LNCaP clone FGC (cell line): Measurements from ENCODE around the gene YTHDF2.
"Not testable (repeated sequence)": the region's sequence is repeated elsewhere in the genome, so short reads cannot be mapped to it uniquely, and the experiment has no call there.

Experiments used
- DNase-seq: peaks from one replicate; pipeline ENCODE4 v3.0.0-alpha.2; 2011; ENCODE audit warnings: low read depth
- H3K4me3 ChIP-seq: 2 replicates; pipeline ENCODE4 v1.5.1; 2011; ENCODE audit warnings: mild to moderate bottlenecking, low read depth, low read length, control low read depth
- CTCF ChIP-seq: IDR thresholded peaks from 2 replicates; pipeline ENCODE4 v1.5.1; 2012; ENCODE audit warnings: mild to moderate bottlenecking; ENCODE audit not compliant: control insufficient read depth, insufficient read depth; ENCODE audit errors: extremely low read depth

The YTHDF2 gene

GRCh38 chr1:28790377-28791035 lies 53.8 kb downstream of the YTHDF2 start:
- no peak for DNase-seq

GRCh38 chr1:28791929-28792328 lies 55.2 kb downstream of the YTHDF2 start:
- not testable (repeated sequence) for H3K4me3 ChIP-seq, DNase-seq

More at GRCh38 chr1:28790377-28791035, 53.8 kb downstream of the YTHDF2 start:
- H3K4me3 ChIP-seq, result no peak overlapping the region
- TF ChIP-seq CTCF, result no peak

GRCh38 chr1:28792644-28793121 lies 55.9 kb downstream of the YTHDF2 start:
- TF ChIP-seq CTCF, result no peak
- H3K4me3 ChIP-seq, result no peak overlapping the region
- no peak for DNase-seq

- not testable (repeated sequence) for DNase-seq, H3K4me3 ChIP-seq
These were observed 57.8 kb downstream of the YTHDF2 start for GRCh38 chr1:28794582-28794981.

- H3K4me3 ChIP-seq, result no peak overlapping the region
- TF ChIP-seq CTCF, result no peak
- no peak for DNase-seq
These were observed 59.8 kb downstream of the YTHDF2 start for GRCh38 chr1:28796352-28797211.

GRCh38 chr1:28800324-28800723 lies 63.6 kb downstream of the YTHDF2 start:
- DNase-seq, result no peak
- no peak for TF ChIP-seq CTCF

GRCh38 chr1:28801461-28801860 lies 64.7 kb downstream of the YTHDF2 start:
- no peak for DNase-seq
- no peak overlapping the region for H3K4me3 ChIP-seq
- no peak for TF ChIP-seq CTCF

More at GRCh38 chr1:28800324-28800723, 63.6 kb downstream of the YTHDF2 start:
- H3K4me3 ChIP-seq, result no peak overlapping the region

GRCh38 chr1:28803051-28803450 lies 66.3 kb downstream of the YTHDF2 start:
- DNase-seq, result no peak
- no peak overlapping the region for H3K4me3 ChIP-seq
- TF ChIP-seq CTCF, result no peak
